Measurements from ENCODE around the gene ILF2.
"Not testable (repeated sequence)": the region's sequence is repeated elsewhere in the genome, so short reads cannot be mapped to it uniquely, and the experiment has no call there.

The ILF2 gene

DNA sequence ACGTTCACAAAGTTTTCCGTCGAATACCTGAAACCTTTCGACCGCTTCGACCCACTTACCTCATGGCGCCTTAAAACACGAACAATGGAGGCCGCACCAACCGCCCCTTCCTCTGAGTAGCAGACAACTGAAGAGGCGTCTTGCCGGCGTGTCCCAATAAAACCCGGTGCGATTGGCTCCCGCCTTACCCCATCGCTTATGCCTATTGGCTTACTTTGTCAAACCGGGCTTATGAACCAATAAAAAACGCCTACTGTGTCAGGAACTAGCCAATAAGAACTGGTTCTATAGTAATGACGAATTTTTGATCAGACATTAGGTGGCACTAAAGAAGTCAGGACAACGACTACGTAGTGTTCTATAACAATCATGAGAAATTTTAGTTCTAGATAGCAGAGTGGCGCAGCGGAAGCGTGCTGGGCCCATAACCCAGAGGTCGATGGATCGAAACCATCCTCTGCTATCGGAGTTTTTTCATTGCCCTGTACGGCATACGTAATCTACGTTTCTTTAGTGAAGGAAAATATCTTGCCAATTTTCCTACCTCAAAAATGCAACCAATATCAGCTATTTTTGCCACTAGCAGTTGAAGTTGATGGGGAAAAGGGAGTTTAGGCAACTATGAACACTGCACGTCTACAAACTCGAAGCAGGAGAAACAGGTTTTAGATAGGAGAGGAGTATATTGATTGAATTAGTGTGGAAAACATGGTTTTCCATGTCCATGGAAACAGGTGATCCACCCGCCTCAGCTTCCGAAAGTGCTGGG lies at the start of gene ILF2:
TSS of gene ILF2 (minus strand) at position 135 of the 769 bp plus-strand sequence. CDS start at position 64, 71 bp downstream.
- peak within 1 kb of the TSS; percentile 92 for H3K27ac ChIP-seq
- TF ChIP-seq ZFX (IDR thresholded peaks at IDR 0.05; ENCODE audit: borderline replicate concordance) = no peak
- TF ChIP-seq, protein P1, sequence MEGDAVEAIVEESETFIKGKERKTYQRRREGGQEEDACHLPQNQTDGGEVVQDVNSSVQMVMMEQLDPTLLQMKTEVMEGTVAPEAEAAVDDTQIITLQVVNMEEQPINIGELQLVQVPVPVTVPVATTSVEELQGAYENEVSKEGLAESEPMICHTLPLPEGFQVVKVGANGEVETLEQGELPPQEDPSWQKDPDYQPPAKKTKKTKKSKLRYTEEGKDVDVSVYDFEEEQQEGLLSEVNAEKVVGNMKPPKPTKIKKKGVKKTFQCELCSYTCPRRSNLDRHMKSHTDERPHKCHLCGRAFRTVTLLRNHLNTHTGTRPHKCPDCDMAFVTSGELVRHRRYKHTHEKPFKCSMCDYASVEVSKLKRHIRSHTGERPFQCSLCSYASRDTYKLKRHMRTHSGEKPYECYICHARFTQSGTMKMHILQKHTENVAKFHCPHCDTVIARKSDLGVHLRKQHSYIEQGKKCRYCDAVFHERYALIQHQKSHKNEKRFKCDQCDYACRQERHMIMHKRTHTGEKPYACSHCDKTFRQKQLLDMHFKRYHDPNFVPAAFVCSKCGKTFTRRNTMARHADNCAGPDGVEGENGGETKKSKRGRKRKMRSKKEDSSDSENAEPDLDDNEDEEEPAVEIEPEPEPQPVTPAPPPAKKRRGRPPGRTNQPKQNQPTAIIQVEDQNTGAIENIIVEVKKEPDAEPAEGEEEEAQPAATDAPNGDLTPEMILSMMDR (IDR thresholded peaks at IDR 0.05) = peak; percentile 61

DNA sequence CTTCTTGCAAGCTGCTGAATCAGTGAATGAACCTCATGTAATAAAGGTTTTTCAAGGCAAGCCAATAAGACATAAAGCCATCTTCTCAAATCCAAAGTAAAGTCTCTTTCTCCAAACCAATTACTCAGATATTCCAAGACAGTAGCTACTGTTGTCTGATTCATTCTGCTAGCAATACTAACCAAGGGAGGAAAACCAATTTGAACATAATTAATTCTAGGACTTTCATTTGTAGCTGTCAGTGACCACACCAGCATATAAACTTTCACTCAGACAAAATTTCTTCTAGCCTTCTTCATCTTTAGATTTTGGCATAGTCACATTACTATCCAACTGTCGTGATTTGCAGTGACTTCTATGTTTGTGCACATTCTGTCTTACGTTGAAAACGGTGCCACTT lies 46.5 kb upstream of the ILF2 start:
- no peak overlapping the region for H3K27ac ChIP-seq
- no peak for TF ChIP-seq ZFX (IDR thresholded peaks at IDR 0.05; ENCODE audit: borderline replicate concordance)
- TF ChIP-seq, protein P1 (IDR thresholded peaks at IDR 0.05) = no peak

DNA sequence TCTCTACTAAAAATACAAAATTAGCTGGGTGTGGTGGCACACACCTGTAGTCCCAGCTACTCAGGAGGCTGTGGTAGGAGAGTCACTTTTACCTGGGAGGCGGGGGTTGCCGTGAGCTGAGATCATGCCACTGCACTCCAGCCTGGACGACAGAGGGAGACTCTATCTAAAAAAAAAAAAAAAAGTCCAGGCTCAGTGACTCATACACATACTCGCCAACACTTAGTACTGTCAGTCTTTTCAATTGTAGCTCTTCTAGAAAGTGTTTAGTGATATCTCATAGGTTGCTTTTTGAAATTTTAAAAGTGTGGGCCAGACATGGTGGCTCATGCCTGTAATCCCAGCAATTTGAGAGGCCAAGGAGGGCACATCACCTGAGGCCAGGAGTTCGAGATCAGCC lies 45.4 kb upstream of the ILF2 start:
- not testable (repeated sequence) for H3K27ac ChIP-seq

DNA sequence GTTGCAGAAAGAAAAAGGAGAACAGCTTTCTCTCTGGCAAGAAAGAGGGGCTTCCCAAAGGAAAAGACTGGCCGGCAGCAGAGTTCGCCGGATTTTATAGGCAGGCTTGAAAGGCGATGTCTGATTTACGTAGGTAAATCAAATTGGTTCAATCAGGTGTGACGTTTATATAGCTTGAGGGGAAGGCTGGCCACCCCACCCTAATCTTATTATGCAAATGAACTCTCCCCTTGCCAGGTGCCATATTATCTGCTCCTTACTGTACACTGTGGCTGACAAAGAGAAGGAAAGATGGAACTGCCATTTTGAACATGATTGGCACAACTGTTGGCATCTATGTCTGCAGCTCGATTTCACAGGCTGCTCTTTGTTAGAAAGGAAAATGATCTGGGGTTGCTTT lies 40.2 kb upstream of the ILF2 start:
- TF ChIP-seq, protein P1 (IDR thresholded peaks at IDR 0.05) = no peak
- TF ChIP-seq ZFX (IDR thresholded peaks at IDR 0.05; ENCODE audit: borderline replicate concordance) = no peak
- H3K27ac ChIP-seq = no peak overlapping the region

DNA sequence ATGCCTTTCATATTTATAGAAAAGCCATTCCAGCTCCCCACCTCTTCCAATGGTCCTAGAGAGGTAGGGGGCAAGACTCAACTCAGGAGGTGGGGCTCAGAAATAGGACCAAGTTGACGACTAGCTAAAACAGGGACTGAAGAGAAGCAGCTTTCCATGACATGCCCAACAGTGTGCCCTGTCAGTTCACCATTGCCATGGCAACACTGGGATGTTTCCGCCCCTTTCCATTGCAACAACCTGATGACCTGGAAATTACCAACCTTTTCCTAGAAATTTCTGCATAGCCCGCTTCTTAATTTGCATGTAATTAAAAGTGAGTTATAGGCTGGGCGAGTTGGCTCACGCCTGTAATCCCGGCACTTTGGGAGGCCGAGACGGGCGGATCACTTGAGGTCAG lies 34.7 kb upstream of the ILF2 start:
- no peak for TF ChIP-seq ZFX (IDR thresholded peaks at IDR 0.05; ENCODE audit: borderline replicate concordance)
- TF ChIP-seq, protein P1 (IDR thresholded peaks at IDR 0.05) = no peak
- H3K27ac ChIP-seq = no peak overlapping the region

DNA sequence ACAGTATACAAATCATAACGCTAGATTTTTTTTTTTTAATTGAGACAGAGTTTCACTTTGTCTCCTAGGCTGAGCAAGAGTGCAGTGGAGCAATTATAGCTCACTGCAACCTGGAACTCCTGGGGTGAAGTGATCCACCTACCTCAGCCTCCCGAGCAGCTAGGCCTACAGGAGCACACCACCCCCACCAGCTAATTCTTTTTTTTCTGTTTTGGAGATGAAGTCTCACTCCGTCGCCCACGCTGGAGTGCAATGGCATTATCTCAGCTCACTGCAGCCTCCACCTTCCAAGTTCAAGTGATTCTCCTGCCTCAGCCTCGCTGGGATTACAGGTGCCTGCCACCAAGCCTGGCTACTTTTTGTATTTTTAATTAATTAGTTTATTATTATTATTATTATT lies 29.0 kb upstream of the ILF2 start:
- H3K27ac ChIP-seq = no peak overlapping the region
- no peak for TF ChIP-seq ZFX (IDR thresholded peaks at IDR 0.05; ENCODE audit: borderline replicate concordance)
- TF ChIP-seq, protein P1 (IDR thresholded peaks at IDR 0.05) = no peak

DNA sequence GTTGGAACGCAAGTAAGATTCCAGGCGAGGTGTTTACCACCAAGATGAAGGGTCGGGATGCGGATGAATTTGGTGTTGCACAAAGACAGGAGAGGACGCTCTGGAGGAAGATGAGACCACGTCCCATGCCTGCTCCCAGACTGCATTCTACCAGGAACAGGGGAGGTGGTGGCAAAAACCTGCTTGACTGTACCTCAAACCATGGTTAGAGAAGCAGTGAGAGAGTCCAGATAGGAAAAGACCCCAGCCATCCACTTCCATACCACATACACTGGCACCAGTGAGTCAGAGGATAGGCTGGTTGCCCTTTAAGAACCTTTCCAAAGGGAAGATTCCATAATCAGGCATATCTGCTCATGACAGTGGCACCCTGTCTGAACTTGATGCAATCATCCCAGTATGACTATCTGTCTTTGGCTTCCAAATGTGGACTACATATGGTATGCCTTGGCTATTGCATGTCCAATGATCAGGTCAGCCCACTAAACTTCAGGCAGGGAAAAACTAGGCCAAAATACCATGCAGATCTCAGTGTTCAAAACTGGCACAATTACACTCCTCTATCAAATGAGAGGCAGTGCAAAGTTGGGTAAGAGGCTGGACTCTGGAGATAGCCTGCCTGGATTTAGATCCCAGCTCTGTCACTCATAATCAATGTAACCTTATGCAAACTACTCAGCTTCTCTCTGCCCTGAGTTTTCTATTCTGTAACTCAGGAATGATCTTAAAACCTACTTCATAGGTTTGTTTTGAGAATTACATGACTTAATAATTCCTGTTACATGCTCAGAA lies 28.3 kb upstream of the ILF2 start:
- H3K27ac ChIP-seq = no peak overlapping the region
- TF ChIP-seq, protein P1 (IDR thresholded peaks at IDR 0.05) = no peak
- no peak for TF ChIP-seq ZFX (IDR thresholded peaks at IDR 0.05; ENCODE audit: borderline replicate concordance)
